Mesothelial cell of epicardium (in vitro differentiated cells): Measurements from ENCODE around the gene MMP21. TPM values are rescaled to one million over a fixed set of nuclear protein-coding genes. Genes with fewer than 3 reads are reported as not detected.

Experiments used
- DNase-seq, 2 experiments: peaks; one replicate each; pipeline ENCODE4 v3.0.0; 2021; ENCODE audit warnings: low spot score in 2 of 2; ENCODE audit not compliant: unreplicated experiment in 2 of 2
- H3K27ac Mint-ChIP-seq: 2 replicates; pipeline ENCODE4 v1.8.0; 2021; ENCODE audit warnings: mixed read lengths
- H3K27me3 Mint-ChIP-seq: 2 replicates; pipeline ENCODE4 v1.8.0; 2021; ENCODE audit warnings: low read depth, mixed read lengths
- H3K36me3 Mint-ChIP-seq: 2 replicates; pipeline ENCODE4 v1.8.0; 2021; ENCODE audit warnings: mixed read lengths
- H3K4me1 Mint-ChIP-seq: 2 replicates; pipeline ENCODE4 v1.8.0; 2021; ENCODE audit warnings: mixed read lengths
- H3K4me3 Mint-ChIP-seq: 2 replicates; pipeline ENCODE4 v1.8.0; 2021; ENCODE audit warnings: mild to moderate bottlenecking, moderate library complexity, mixed read lengths
- H3K9me3 Mint-ChIP-seq: 2 replicates; pipeline ENCODE4 v1.8.0; 2021; ENCODE audit warnings: mixed read lengths
- total RNA-seq: library from RNA; stranded (reverse); gene quantifications from 3 replicates; pipeline ENCODE4 v1.2.1, GENCODE V29; 2021
- TF ChIP-seq, protein P1 (sequence below): fragments of 200-600 bp; sonication (generic); IDR thresholded peaks from one replicate; pipeline ENCODE4 v1.5.0; 2021; ENCODE audit warnings: antibody characterized with exemption; ENCODE audit not compliant: unreplicated experiment

The MMP21 gene
- total RNA-seq, 1 donor from 2014 or later: 0.18 TPM

DNA sequence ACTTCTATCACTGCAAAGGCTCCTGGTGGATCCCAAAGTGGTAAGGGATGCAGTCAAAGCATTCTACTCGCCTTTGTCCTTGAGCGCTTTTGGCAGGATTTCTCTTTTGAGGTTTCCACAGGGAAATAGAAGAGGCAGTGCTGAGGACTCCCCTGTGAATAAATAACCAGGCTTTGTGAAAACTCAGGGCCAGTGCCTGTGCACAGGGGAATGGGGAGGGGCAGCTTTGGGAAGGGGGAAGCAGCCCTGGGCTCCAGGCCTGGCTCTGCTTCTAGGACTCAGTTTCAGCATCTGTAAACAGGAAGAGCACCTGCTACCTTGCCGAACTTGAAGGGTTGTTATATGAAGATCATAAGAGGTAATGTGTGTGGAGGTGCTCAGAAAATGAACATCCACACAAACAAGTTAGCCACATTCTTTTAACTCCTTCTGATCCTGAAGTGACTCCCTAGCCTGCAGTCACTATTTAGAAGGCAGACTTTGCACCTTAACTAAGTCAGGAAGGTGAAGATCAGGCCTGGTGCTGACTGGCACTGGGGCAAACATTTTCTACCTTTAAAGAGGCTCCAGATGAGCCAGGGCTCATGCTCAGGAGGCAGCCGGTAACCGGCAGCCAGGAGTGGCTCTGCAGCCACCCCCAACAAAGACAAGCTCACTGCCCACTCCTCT lies 22.5 kb upstream of the MMP21 start:
- H3K9me3 Mint-ChIP-seq: no peaks in the 10 kb centered on the region
- H3K27me3 Mint-ChIP-seq: no peaks in the 10 kb centered on the region
- DNase-seq: no peak
- TF ChIP-seq, protein P1, sequence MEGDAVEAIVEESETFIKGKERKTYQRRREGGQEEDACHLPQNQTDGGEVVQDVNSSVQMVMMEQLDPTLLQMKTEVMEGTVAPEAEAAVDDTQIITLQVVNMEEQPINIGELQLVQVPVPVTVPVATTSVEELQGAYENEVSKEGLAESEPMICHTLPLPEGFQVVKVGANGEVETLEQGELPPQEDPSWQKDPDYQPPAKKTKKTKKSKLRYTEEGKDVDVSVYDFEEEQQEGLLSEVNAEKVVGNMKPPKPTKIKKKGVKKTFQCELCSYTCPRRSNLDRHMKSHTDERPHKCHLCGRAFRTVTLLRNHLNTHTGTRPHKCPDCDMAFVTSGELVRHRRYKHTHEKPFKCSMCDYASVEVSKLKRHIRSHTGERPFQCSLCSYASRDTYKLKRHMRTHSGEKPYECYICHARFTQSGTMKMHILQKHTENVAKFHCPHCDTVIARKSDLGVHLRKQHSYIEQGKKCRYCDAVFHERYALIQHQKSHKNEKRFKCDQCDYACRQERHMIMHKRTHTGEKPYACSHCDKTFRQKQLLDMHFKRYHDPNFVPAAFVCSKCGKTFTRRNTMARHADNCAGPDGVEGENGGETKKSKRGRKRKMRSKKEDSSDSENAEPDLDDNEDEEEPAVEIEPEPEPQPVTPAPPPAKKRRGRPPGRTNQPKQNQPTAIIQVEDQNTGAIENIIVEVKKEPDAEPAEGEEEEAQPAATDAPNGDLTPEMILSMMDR: no peak
- no peaks in the 10 kb centered on the region for H3K4me1 Mint-ChIP-seq
- no peak overlapping the region for H3K27ac Mint-ChIP-seq
- no peak overlapping the region for H3K4me3 Mint-ChIP-seq
- peaks cover 21% of the 10 kb centered on the region for H3K36me3 Mint-ChIP-seq

DNA sequence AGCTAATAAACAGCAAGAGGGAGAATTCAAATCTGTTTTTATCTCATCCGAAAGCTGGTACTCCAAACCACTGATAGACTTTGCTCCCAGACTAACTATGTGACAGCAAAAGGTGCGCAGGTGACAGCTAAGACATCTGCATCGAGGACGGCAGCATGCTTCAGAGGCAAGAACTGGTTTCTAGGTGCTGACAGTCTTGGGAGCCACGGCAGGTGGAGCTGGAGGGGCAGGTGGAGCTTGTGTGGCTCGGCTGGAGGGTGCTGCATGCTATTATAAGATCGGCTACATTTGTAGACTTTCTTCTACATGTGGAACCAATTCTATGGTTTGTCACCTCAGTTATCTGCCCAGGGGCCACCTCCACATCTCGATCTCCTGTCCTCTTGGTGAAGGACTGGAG lies 21.8 kb upstream of the MMP21 start:
- no peak for DNase-seq
- H3K27me3 Mint-ChIP-seq: no peaks in the 10 kb centered on the region
- TF ChIP-seq, protein P1: no peak
- no peaks in the 10 kb centered on the region for H3K4me1 Mint-ChIP-seq
- no peak overlapping the region for H3K27ac Mint-ChIP-seq
- no peak overlapping the region for H3K4me3 Mint-ChIP-seq
- no peaks in the 10 kb centered on the region for H3K9me3 Mint-ChIP-seq
- peaks cover 23% of the 10 kb centered on the region for H3K36me3 Mint-ChIP-seq

DNA sequence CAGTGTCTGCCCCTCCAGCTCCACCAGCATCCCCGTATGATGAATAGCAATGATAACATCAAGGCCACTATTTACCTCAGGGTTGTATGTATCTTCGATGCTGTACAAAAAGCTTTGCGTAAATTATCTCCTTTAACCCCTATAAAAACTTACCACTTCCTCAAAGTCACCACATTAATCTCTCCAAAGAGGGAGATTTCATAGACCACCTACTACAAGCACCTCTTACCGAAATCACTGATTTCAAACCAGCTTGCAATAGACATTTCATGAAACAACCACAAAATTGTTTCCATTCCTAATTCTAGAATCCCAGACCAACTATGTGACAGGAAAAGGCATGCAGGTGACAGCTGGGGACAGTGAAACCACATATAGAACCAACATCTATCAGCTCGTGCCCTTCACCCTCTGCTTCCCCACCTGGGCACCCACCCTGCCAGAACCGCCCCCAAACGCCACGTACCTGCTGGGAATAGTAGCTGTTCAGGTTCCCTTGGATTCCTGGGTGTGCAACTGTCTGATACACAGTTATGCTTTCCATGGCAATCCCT lies 20.1 kb upstream of the MMP21 start:
- no peak for DNase-seq
- TF ChIP-seq, protein P1: no peak
- Mint-ChIP-seq H3K4me1 (no peaks in the 10 kb centered on the region), H3K27ac (no peak overlapping the region), H3K4me3 (no peak overlapping the region), H3K27me3 (no peaks in the 10 kb centered on the region), H3K36me3 (peaks cover 27% of the 10 kb centered on the region), H3K9me3 (no peaks in the 10 kb centered on the region)

DNA sequence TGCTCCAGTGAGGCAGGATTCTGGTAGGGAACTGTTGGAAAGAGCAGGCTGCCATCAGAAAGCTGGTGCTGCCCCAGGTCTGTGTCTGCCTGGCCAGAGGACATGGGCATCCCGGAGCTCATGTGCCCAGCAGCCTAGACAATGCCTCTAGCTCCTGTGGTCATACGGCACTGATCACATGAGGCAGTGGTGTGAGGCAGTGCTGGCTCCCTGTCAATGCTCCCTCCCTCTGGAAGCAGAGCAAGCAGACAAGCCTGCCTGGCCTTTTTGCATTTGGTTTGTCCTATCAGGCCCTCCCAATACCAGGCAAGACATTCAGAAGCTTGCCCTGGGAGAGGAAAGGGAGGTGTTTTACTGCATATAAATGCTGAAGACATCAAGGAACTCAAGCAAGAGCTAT lies 19.5 kb upstream of the MMP21 start:
- no peaks in the 10 kb centered on the region for H3K4me1 Mint-ChIP-seq
- no peaks in the 10 kb centered on the region for H3K27me3 Mint-ChIP-seq
- no peak overlapping the region for H3K4me3 Mint-ChIP-seq
- H3K9me3 Mint-ChIP-seq: no peaks in the 10 kb centered on the region
- TF ChIP-seq, protein P1: no peak
- H3K36me3 Mint-ChIP-seq: peaks cover 26% of the 10 kb centered on the region
- DNase-seq: no peak
- no peak overlapping the region for H3K27ac Mint-ChIP-seq

DNA sequence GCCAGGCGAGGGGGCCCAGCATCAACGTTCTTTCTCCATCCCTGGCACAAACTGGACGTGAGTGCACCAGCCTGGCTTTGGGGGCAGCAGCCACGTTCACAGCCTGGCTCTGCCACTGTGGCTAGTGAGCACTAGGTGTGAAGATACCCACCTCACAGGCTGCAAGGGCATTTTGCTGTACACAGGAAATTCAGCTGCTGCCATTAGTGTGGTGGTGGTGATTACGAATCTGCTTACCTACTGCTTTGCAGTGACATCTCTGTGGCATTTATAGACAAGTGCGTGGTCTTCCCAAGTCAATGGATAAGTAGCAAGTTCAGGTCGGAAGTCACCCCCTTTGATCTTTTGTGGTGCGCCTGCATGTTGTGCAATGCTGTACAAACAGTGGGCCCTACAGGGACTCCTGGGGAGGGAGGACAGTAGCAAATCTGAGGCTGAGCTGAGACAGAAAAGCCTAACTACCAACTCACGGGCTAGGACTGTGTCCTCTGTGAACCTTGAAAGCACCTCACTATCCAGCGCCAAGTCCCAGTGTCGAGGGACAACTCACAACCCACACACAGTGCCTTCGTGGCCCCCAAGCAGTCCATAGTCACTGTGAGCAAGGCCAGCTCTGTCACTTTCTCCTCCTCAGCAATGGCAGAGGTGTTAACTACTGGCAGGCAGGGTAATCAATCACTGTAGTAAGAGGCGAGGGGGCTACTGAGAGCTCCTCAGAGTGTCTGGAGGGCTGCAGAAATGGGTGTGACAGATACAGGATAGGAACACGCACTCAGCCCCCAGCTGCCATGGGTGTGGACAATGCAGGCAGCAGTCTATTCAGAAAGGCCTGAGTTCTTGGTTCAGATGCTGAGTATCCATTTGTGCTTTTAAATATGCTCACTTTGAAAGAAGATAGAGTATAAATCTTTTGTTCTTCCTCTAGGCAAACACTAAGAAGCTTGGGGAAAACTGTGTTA lies 17.0 kb upstream of the MMP21 start:
- Mint-ChIP-seq H3K36me3 (peaks cover 26% of the 10 kb centered on the region), H3K4me1 (no peaks in the 10 kb centered on the region), H3K9me3 (no peaks in the 10 kb centered on the region), H3K4me3 (no peak overlapping the region), H3K27ac (no peak overlapping the region), H3K27me3 (no peaks in the 10 kb centered on the region)
- no peak for DNase-seq
- TF ChIP-seq, protein P1: no peak
